ENCODE data around the gene COG1.
A peak's percentile ranks its signal among the peaks of the same experiment; 100 is the strongest.

The COG1 gene

GRCh38 chr17:73231395-73231794 lies 38.5 kb downstream of the COG1 start:
- DNase-seq (ENCODE audit: low spot score): peak; percentile 43

- DNase-seq (ENCODE audit: low spot score): peak; percentile 98
These were observed 39.2 kb downstream of the COG1 start for GRCh38 chr17:73231841-73232586.

DNA sequence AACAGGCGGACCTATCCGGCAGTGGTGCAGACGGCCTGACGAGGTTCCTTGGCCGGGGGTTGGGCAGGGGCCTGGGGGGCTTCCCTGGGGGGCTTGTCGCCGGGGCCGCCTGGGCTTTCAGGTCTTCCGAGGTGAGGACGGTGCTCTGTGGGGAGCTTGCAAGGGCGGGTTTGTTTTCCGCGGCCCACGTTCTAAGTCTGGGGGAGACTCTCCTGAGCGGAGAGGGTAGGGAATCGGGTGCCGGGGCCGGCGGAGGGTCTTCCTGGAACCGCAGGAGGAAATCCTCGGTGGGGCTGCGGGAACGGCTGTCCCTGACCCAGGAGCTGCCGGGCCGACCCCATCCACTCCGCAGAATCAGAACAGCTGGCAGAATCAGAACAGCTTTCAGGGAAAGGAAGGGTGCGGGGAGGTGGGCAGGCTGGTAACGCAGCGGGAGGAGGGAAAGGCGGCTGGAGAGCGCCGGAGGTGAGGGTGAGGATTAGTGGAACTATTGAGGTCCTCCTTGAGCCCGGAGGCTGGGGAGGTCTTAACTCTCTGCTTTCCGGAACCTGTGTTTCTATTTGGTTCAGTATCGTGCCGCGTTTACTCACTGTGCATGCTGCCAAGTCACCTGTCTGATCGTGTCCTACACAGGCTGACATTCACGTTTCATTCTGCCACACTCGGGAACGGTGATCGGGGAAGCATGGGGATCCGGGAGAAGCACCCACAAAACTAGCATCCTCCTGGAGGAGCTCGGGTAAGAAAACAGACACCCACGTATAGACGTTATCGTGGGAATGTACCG lies 39.9 kb downstream of the COG1 start:
- peak; percentile 54 for DNase-seq (ENCODE audit: low spot score)

GRCh38 chr17:73234736-73235135 lies 41.9 kb downstream of the COG1 start:
- DNase-seq (ENCODE audit: low spot score): no peak

- no peak for DNase-seq (ENCODE audit: low spot score)
These were observed 44.9 kb downstream of the COG1 start for GRCh38 chr17:73237714-73238113.

GRCh38 chr17:73240561-73240960 lies 47.7 kb downstream of the COG1 start:
- DNase-seq (ENCODE audit: low spot score): no peak

- no peak for DNase-seq (ENCODE audit: low spot score)
These were observed 54.9 kb downstream of the COG1 start for GRCh38 chr17:73247726-73248125.

DNA sequence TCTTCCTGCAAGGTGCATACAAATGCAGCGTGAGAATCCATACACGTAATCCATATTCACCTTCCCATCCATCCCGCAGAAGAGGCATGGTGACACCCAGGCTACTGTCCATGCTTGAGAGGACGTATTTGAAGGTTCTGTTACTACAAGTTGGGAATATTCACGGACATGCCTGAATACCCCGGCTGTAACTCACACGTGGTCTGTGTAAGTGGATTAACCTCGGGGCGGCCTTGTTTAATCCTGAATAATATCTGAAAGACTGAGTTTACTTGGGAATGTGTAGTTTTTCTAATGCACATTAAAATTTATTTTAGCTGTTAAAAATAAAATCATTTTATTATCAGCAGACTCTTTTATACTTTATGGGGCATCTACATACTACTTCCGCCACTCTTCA lies 55.7 kb downstream of the COG1 start:
- DNase-seq (ENCODE audit: low spot score): no peak

DNA sequence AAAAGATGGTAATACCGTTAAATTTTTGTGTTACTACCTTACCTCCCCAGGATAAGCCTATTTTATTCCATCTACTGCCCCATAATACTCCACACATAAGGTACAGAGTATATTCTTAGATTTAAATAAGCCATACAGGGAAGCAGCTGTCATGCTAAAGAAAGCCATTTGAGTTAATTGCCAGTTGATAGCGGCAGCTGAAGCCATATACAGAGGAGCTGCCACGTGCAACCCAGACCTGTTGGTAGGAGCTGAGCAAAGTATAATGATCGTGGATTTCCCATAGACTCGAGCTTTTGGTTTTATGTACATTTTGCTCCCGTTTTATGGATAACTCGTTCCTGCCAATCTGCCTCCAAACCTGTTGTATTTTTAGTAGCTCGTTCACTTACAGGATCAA lies 56.8 kb downstream of the COG1 start:
- DNase-seq (ENCODE audit: low spot score): no peak

DNA sequence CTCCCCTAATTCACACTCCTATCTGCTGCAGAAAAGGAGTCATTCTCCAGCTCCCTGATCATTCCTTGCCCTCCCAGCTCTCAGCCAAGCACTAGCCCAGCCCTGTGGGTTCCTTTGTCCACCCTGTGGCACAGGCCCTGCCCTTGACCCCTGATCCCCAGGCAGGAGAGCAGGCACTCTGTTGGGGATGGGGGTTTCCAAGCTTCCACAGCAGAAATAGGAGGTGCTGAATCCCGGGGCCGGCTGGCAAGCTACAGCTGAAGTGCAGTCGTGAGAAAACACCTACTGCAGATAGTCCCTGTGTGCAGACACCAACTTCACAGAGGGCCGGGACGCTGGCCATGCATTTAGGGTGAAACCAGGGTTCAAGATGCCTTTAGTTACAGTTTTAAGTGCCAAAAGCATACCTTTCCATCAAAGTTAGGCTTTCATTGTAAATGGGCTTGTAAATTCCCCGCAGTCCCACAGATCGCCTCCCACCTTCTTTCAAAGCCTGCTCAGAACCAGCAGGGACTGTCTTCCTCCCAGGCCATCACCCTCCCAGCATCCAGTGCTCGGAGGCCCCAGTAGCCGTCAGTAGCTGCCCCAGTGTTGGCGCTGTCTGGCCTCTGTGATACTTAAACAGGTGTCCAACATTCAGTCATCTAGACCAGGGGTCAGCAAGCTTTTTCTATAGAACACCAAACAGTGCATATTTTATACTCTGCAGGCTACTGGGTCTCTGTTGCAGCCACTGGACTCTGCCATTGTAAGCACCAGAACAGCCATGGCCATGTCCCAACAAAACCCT lies 58.2 kb downstream of the COG1 start:
- no peak for DNase-seq (ENCODE audit: low spot score)

DNA sequence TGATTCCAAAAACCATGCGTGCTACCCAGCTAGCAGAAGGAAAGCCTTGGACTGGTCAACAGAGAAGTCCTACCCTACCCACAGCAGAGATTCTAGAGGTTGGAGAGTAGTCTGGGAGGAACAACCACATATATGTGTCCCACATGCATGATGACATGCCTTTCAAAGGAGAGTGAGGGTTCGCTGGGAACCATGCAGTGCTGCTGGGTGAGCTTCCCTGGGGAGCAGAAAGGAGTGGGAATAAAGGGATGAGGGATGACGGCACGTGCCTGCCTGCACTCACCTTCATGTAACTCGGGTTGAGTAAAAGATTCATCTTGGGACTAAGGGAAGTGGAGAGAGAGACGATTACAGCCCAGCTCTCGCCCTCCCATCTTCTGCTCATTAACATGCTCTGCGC lies 59.0 kb downstream of the COG1 start:
- DNase-seq (ENCODE audit: low spot score): no peak

GRCh38 chr17:73255671-73256181 lies 62.9 kb downstream of the COG1 start:
- peak; percentile 52 for DNase-seq (ENCODE audit: low spot score)

- no peak for DNase-seq (ENCODE audit: low spot score)
These were observed 63.4 kb downstream of the COG1 start for GRCh38 chr17:73256220-73256619.

GRCh38 chr17:73257516-73257915 lies 64.7 kb downstream of the COG1 start:
- no peak for DNase-seq (ENCODE audit: low spot score)

All from hepatic stellate cell (primary cell).